ENCODE measurements around the gene TMCC1.
"Not testable (repeated sequence)": the region's sequence is repeated elsewhere in the genome, so short reads cannot be mapped to it uniquely, and the experiment has no call there.

The TMCC1 gene

GRCh38 chr3:129835198-129835597 lies 58.3 kb downstream of the TMCC1 start:
- H3K9ac ChIP-seq (ENCODE audit: low read length): no peak overlapping the region
- no CpG with 5 or more reads among the region's 2 CpGs for WGBS

DNA sequence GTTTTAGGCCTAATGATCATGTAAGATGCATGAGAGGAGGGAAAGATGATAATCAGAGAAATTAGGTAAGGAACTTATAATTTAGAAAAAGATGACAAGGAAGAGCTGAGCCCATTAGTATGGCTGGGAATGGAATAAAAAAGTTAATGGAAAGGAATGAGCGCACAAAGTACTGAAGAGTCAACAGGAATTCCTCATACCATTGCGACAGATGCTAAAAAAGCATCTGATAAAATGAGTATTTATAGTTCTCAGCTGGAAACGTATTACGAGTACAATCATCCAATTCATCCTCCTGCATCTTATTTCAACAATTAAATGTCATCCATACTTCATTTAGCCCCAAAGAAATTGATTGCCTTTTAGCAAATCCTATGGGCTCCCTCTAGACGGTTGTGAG lies 58.9 kb downstream of the TMCC1 start:
- Histone ChIP-seq H3K23ac (ENCODE audit: low read length in 2 of 2) (no peak overlapping the region), H3K36me3 (ENCODE audit: control insufficient read depth in 1 of 2, insufficient read depth in 2 of 2, low read depth in 1 of 2, low read length in 2 of 2) (no peaks in the 10 kb centered on the region), H3K18ac (ENCODE audit: low read depth in 1 of 2, low read length in 2 of 2) (no peak overlapping the region), H3K9ac (ENCODE audit: low read length) (no peak overlapping the region), H3K4me2 (ENCODE audit: low read length, poor library complexity, severe bottlenecking) (no peak overlapping the region), H2AK5ac (ENCODE audit: low read length, severe bottlenecking) (no peak overlapping the region), H4K91ac (ENCODE audit: low read length) (no peak overlapping the region), H3K27me3 (ENCODE audit: control insufficient read depth in 1 of 2, insufficient read depth in 1 of 2, low read length in 2 of 2) (no peaks in the 10 kb centered on the region), H3K9me3 (ENCODE audit: control insufficient read depth, low read length) (no peaks in the 10 kb centered on the region), H3K4ac (ENCODE audit: low read depth in 1 of 2, low read length in 2 of 2) (no peak overlapping the region), H2BK12ac (ENCODE audit: low read length in 2 of 2) (no peak overlapping the region), H4K8ac (ENCODE audit: low read length) (no peak overlapping the region), H3K27ac (ENCODE audit: low read length, poor library complexity, severe bottlenecking) (no peak overlapping the region), H2AFZ (ENCODE audit: low read depth, low read length) (no peak overlapping the region), H2BK15ac (ENCODE audit: low read depth, poor library complexity, severe bottlenecking) (no peak overlapping the region), H2BK120ac (ENCODE audit: low read depth, low read length) (no peak overlapping the region), H3K14ac (ENCODE audit: low read length in 2 of 2) (no peak overlapping the region), H2BK5ac (ENCODE audit: low read depth, low read length, poor library complexity, severe bottlenecking) (no peak overlapping the region), H3K4me1 (ENCODE audit: control insufficient read depth, insufficient read depth, low read depth, low read length) (no peaks in the 10 kb centered on the region), H3K79me1 (replicated peaks; ENCODE audit: low read length, poor library complexity, severe bottlenecking) (peaks cover 17% of the 10 kb centered on the region), H3K4me3 (ENCODE audit: insufficient read depth in 1 of 2, low read depth in 1 of 2, low read length in 2 of 2) (no peak overlapping the region)
- DNase-seq: no peak
- WGBS: 94% methylated on average over 5 of the region's 5 CpGs

More at GRCh38 chr3:129835198-129835597, 58.3 kb downstream of the TMCC1 start:
- no peak overlapping the region for H3K4me3 ChIP-seq (ENCODE audit: insufficient read depth in 1 of 2, low read depth in 1 of 2, low read length in 2 of 2)
- DNase-seq: no peak
- H2BK120ac ChIP-seq (ENCODE audit: low read depth, low read length): no peak overlapping the region
- no peak overlapping the region for H3K4ac ChIP-seq (ENCODE audit: low read depth in 1 of 2, low read length in 2 of 2)
- no peaks in the 10 kb centered on the region for H3K36me3 ChIP-seq (ENCODE audit: control insufficient read depth in 1 of 2, insufficient read depth in 2 of 2, low read depth in 1 of 2, low read length in 2 of 2)
- no peak overlapping the region for H2AK5ac ChIP-seq (ENCODE audit: low read length, severe bottlenecking)
- peaks cover 18% of the 10 kb centered on the region for H3K79me1 ChIP-seq (replicated peaks; ENCODE audit: low read length, poor library complexity, severe bottlenecking)
- H4K8ac ChIP-seq (ENCODE audit: low read length): no peak overlapping the region
- no peak overlapping the region for H3K4me2 ChIP-seq (ENCODE audit: low read length, poor library complexity, severe bottlenecking)
- H3K23ac ChIP-seq (ENCODE audit: low read length in 2 of 2): no peak overlapping the region
- no peaks in the 10 kb centered on the region for H3K27me3 ChIP-seq (ENCODE audit: control insufficient read depth in 1 of 2, insufficient read depth in 1 of 2, low read length in 2 of 2)
- no peak overlapping the region for H3K27ac ChIP-seq (ENCODE audit: low read length, poor library complexity, severe bottlenecking)
- no peak overlapping the region for H2BK5ac ChIP-seq (ENCODE audit: low read depth, low read length, poor library complexity, severe bottlenecking)
- no peak overlapping the region for H2AFZ ChIP-seq (ENCODE audit: low read depth, low read length)
- no peak overlapping the region for H4K91ac ChIP-seq (ENCODE audit: low read length)
- no peak overlapping the region for H2BK15ac ChIP-seq (ENCODE audit: low read depth, poor library complexity, severe bottlenecking)
- no peak overlapping the region for H3K18ac ChIP-seq (ENCODE audit: low read depth in 1 of 2, low read length in 2 of 2)
- H3K9me3 ChIP-seq (ENCODE audit: control insufficient read depth, low read length): no peaks in the 10 kb centered on the region
- H3K4me1 ChIP-seq (ENCODE audit: control insufficient read depth, insufficient read depth, low read depth, low read length): no peaks in the 10 kb centered on the region
- no peak overlapping the region for H3K14ac ChIP-seq (ENCODE audit: low read length in 2 of 2)
- H2BK12ac ChIP-seq (ENCODE audit: low read length in 2 of 2): no peak overlapping the region

- H3K4me2 ChIP-seq (ENCODE audit: low read length, poor library complexity, severe bottlenecking); H4K8ac ChIP-seq (ENCODE audit: low read length); H3K9me3 ChIP-seq (ENCODE audit: control insufficient read depth, low read length); H3K4me1 ChIP-seq (ENCODE audit: control insufficient read depth, insufficient read depth, low read depth, low read length); H3K27ac ChIP-seq (ENCODE audit: low read length, poor library complexity, severe bottlenecking); H3K23ac ChIP-seq (ENCODE audit: low read length in 2 of 2); H2BK12ac ChIP-seq (ENCODE audit: low read length in 2 of 2); H2BK5ac ChIP-seq (ENCODE audit: low read depth, low read length, poor library complexity, severe bottlenecking); H3K27me3 ChIP-seq (ENCODE audit: control insufficient read depth in 1 of 2, insufficient read depth in 1 of 2, low read length in 2 of 2); DNase-seq; H3K4ac ChIP-seq (ENCODE audit: low read depth in 1 of 2, low read length in 2 of 2); H2AFZ ChIP-seq (ENCODE audit: low read depth, low read length); H4K91ac ChIP-seq (ENCODE audit: low read length); H3K18ac ChIP-seq (ENCODE audit: low read depth in 1 of 2, low read length in 2 of 2); H3K4me3 ChIP-seq (ENCODE audit: insufficient read depth in 1 of 2, low read depth in 1 of 2, low read length in 2 of 2); H2BK15ac ChIP-seq (ENCODE audit: low read depth, poor library complexity, severe bottlenecking); H3K14ac ChIP-seq (ENCODE audit: low read length in 2 of 2); H2AK5ac ChIP-seq (ENCODE audit: low read length, severe bottlenecking): not testable (repeated sequence)
- Histone ChIP-seq H2BK120ac (ENCODE audit: low read depth, low read length) (peak overlapping the region; percentile 37), H3K9ac (ENCODE audit: low read length) (peak overlapping the region; percentile 59), H3K79me1 (replicated peaks; ENCODE audit: low read length, poor library complexity, severe bottlenecking) (peaks cover 13% of the 10 kb centered on the region), H3K36me3 (ENCODE audit: control insufficient read depth in 1 of 2, insufficient read depth in 2 of 2, low read depth in 1 of 2, low read length in 2 of 2) (peaks cover 5 to 13% of the 10 kb centered on the region in 2 experiments)
- 92% methylated on average over 5 of the region's 6 CpGs for WGBS
Measured at GRCh38 chr3:129831942-129832341, 61.6 kb downstream of the TMCC1 start.

- H3K4me3 ChIP-seq (ENCODE audit: insufficient read depth in 1 of 2, low read depth in 1 of 2, low read length in 2 of 2): no peak overlapping the region
- no peak overlapping the region for H2AK5ac ChIP-seq (ENCODE audit: low read length, severe bottlenecking)
- peaks cover 14% of the 10 kb centered on the region for H3K79me1 ChIP-seq (replicated peaks; ENCODE audit: low read length, poor library complexity, severe bottlenecking)
- no peaks in the 10 kb centered on the region for H3K27me3 ChIP-seq (ENCODE audit: control insufficient read depth in 1 of 2, insufficient read depth in 1 of 2, low read length in 2 of 2)
- H3K9me3 ChIP-seq (ENCODE audit: control insufficient read depth, low read length): no peaks in the 10 kb centered on the region
- no peak overlapping the region for H2BK5ac ChIP-seq (ENCODE audit: low read depth, low read length, poor library complexity, severe bottlenecking)
- H3K14ac ChIP-seq (ENCODE audit: low read length in 2 of 2): no peak overlapping the region
- no peak overlapping the region for H3K23ac ChIP-seq (ENCODE audit: low read length in 2 of 2)
- no peak overlapping the region for H2BK12ac ChIP-seq (ENCODE audit: low read length in 2 of 2)
- no CpG with 5 or more reads among the region's 1 CpG for WGBS
- no peak overlapping the region for H3K18ac ChIP-seq (ENCODE audit: low read depth in 1 of 2, low read length in 2 of 2)
- peaks cover 5 to 13% of the 10 kb centered on the region in 2 experiments for H3K36me3 ChIP-seq (ENCODE audit: control insufficient read depth in 1 of 2, insufficient read depth in 2 of 2, low read depth in 1 of 2, low read length in 2 of 2)
- no peak overlapping the region for H3K4me2 ChIP-seq (ENCODE audit: low read length, poor library complexity, severe bottlenecking)
- no peak overlapping the region for H2BK120ac ChIP-seq (ENCODE audit: low read depth, low read length)
- no peak overlapping the region for H4K8ac ChIP-seq (ENCODE audit: low read length)
- H3K4me1 ChIP-seq (ENCODE audit: control insufficient read depth, insufficient read depth, low read depth, low read length): peaks cover 5% of the 10 kb centered on the region
- no peak for DNase-seq
- H3K9ac ChIP-seq (ENCODE audit: low read length): no peak overlapping the region
- H4K91ac ChIP-seq (ENCODE audit: low read length): no peak overlapping the region
- H3K4ac ChIP-seq (ENCODE audit: low read depth in 1 of 2, low read length in 2 of 2): no peak overlapping the region
- no peak overlapping the region for H2AFZ ChIP-seq (ENCODE audit: low read depth, low read length)
- H2BK15ac ChIP-seq (ENCODE audit: low read depth, poor library complexity, severe bottlenecking): no peak overlapping the region
- no peak overlapping the region for H3K27ac ChIP-seq (ENCODE audit: low read length, poor library complexity, severe bottlenecking)
Measured at GRCh38 chr3:129831503-129831902, 62.0 kb downstream of the TMCC1 start.
